Measurements from ENCODE around the gene SLC26A5.
"Not testable (repeated sequence)": the region's sequence is repeated elsewhere in the genome, so short reads cannot be mapped to it uniquely, and the experiment has no call there.

SLC26A5 gene

GRCh38 chr7:103420857-103421384 lies 25.1 kb downstream of the SLC26A5 start (continued):
- TF ChIP-seq CSRNP3 (CRISPR knock-in tag; IDR thresholded peaks at IDR 0.05) (no peak), GLIS3 (CRISPR knock-in tag; IDR thresholded peaks at IDR 0.05) (no peak), ESRRG (CRISPR knock-in tag; IDR thresholded peaks at IDR 0.05) (no peak), ZC3H10 (CRISPR knock-in tag; IDR thresholded peaks at IDR 0.05) (no peak), PPARA (CRISPR knock-in tag; IDR thresholded peaks at IDR 0.05; ENCODE audit: borderline replicate concordance) (no peak)

GRCh38 chr7:103418241-103418640 lies 27.8 kb downstream of the SLC26A5 start:
- no peak for TF ChIP-seq ZNF70 (CRISPR knock-in tag; IDR thresholded peaks at IDR 0.05)
- no peak for TF ChIP-seq ZC3H10 (CRISPR knock-in tag; IDR thresholded peaks at IDR 0.05)
- no peak for TF ChIP-seq GLIS3 (CRISPR knock-in tag; IDR thresholded peaks at IDR 0.05)
- no peak for TF ChIP-seq TOX (CRISPR knock-in tag; IDR thresholded peaks at IDR 0.05; ENCODE audit: borderline replicate concordance)
- TF ChIP-seq TCF4 (CRISPR knock-in tag; IDR thresholded peaks at IDR 0.05; ENCODE audit: borderline replicate concordance): no peak
- no peak for TF ChIP-seq CSDC2 (CRISPR knock-in tag; IDR thresholded peaks at IDR 0.05)
- TF ChIP-seq ZFP3 (CRISPR knock-in tag; IDR thresholded peaks at IDR 0.05): no peak
- no peak for TF ChIP-seq CSRNP3 (CRISPR knock-in tag; IDR thresholded peaks at IDR 0.05)
- TF ChIP-seq POU6F1 (CRISPR knock-in tag; IDR thresholded peaks at IDR 0.05; ENCODE audit: borderline replicate concordance, low read depth): no peak
- TF ChIP-seq PATZ1 (CRISPR knock-in tag; IDR thresholded peaks at IDR 0.05; ENCODE audit: borderline replicate concordance): no peak
- TF ChIP-seq ZFP30 (CRISPR knock-in tag; IDR thresholded peaks at IDR 0.05): no peak
- TF ChIP-seq ESRRG (CRISPR knock-in tag; IDR thresholded peaks at IDR 0.05): no peak
- TF ChIP-seq ARNTL (CRISPR knock-in tag; IDR thresholded peaks at IDR 0.05; ENCODE audit: borderline replicate concordance, low read depth): no peak
- TF ChIP-seq SNAI2 (CRISPR knock-in tag; IDR thresholded peaks at IDR 0.05): no peak
- TF ChIP-seq ZNF565 (CRISPR knock-in tag; conservative IDR thresholded peaks at IDR 0.05; ENCODE audit: low read depth): no peak
- ATAC-seq: no peak

- ATAC-seq: no peak
- no peak for TF ChIP-seq SNAI2 (CRISPR knock-in tag; IDR thresholded peaks at IDR 0.05)
- no peak for TF ChIP-seq GLIS3 (CRISPR knock-in tag; IDR thresholded peaks at IDR 0.05)
- no peak for TF ChIP-seq OSR1 (CRISPR knock-in tag; IDR thresholded peaks at IDR 0.05)
- no peak for TF ChIP-seq ARNTL (CRISPR knock-in tag; IDR thresholded peaks at IDR 0.05; ENCODE audit: borderline replicate concordance, low read depth)
- TF ChIP-seq CREB5 (CRISPR knock-in tag; IDR thresholded peaks at IDR 0.05; ENCODE audit: low read depth): no peak
Observed at GRCh38 chr7:103413407-103413806, 32.6 kb downstream of the SLC26A5 start.

GRCh38 chr7:103412151-103412550 lies 33.9 kb downstream of the SLC26A5 start:
- TF ChIP-seq ARNTL (CRISPR knock-in tag; IDR thresholded peaks at IDR 0.05; ENCODE audit: borderline replicate concordance, low read depth) (no peak), SNAI2 (CRISPR knock-in tag; IDR thresholded peaks at IDR 0.05) (no peak), TCF4 (CRISPR knock-in tag; IDR thresholded peaks at IDR 0.05; ENCODE audit: borderline replicate concordance) (peak; percentile 67; the same call in 1 of the 2 replicates), CSDC2 (CRISPR knock-in tag; IDR thresholded peaks at IDR 0.05) (no peak), ZFP3 (CRISPR knock-in tag; IDR thresholded peaks at IDR 0.05) (no peak), ESRRG (CRISPR knock-in tag; IDR thresholded peaks at IDR 0.05) (no peak), CSRNP3 (CRISPR knock-in tag; IDR thresholded peaks at IDR 0.05) (no peak), ISL1 (CRISPR knock-in tag; IDR thresholded peaks at IDR 0.05) (peak; percentile 89)
- peak; percentile 32 for ATAC-seq

GRCh38 chr7:103405789-103406613 lies 40.0 kb downstream of the SLC26A5 start:
- not testable (repeated sequence) for ATAC-seq

- ATAC-seq: not testable (repeated sequence)
Observed at GRCh38 chr7:103399687-103400086, 46.3 kb downstream of the SLC26A5 start.
